Middle frontal gyrus (tissue), 1 donor: ENCODE results near the gene ZNF804B.

Experiments used
- DNase-seq: peaks from one replicate; pipeline ENCODE4 v3.0.0-alpha.2; 2015; ENCODE audit warnings: low spot score; ENCODE audit errors: extremely low spot score

ZNF804B gene

GRCh38 chr7:88965371-88965770 is 205.9 kb downstream of the ZNF804B start:
- no peak for DNase-seq

- DNase-seq, result no peak
These were observed 207.9 kb downstream of the ZNF804B start for GRCh38 chr7:88967432-88967831.

- no peak for DNase-seq
These were observed 209.7 kb downstream of the ZNF804B start for GRCh38 chr7:88969167-88969566.

GRCh38 chr7:88985295-88985694 is 225.8 kb downstream of the ZNF804B start:
- no peak for DNase-seq

- no peak for DNase-seq
These were observed 241.8 kb downstream of the ZNF804B start for GRCh38 chr7:89001306-89001705.

GRCh38 chr7:89002981-89003956 is 243.8 kb downstream of the ZNF804B start:
- DNase-seq, result no peak

- DNase-seq, result no peak
These were observed 252.5 kb downstream of the ZNF804B start for GRCh38 chr7:89012016-89012415.

- no peak for DNase-seq
These were observed 258.2 kb downstream of the ZNF804B start for GRCh38 chr7:89017695-89018094.

GRCh38 chr7:89021741-89022140 is 262.2 kb downstream of the ZNF804B start:
- no peak for DNase-seq

- no peak for DNase-seq
These were observed 263.7 kb downstream of the ZNF804B start for GRCh38 chr7:89023206-89023605.

GRCh38 chr7:89023877-89024276 is 264.4 kb downstream of the ZNF804B start:
- DNase-seq, result no peak

- DNase-seq, result no peak
These were observed 268.3 kb downstream of the ZNF804B start for GRCh38 chr7:89027781-89028180.

GRCh38 chr7:89028319-89028718 is 268.8 kb downstream of the ZNF804B start:
- DNase-seq, result no peak

GRCh38 chr7:89029864-89030263 is 270.4 kb downstream of the ZNF804B start:
- no peak for DNase-seq

- no peak for DNase-seq
These were observed 281.7 kb downstream of the ZNF804B start for GRCh38 chr7:89041240-89041639.

- DNase-seq, result no peak
These were observed 283.4 kb downstream of the ZNF804B start for GRCh38 chr7:89042940-89043339.

GRCh38 chr7:89049043-89049442 is 289.5 kb downstream of the ZNF804B start:
- no peak for DNase-seq

GRCh38 chr7:89053130-89053529 is 293.6 kb downstream of the ZNF804B start:
- DNase-seq, result no peak

- DNase-seq, result no peak
These were observed 294.9 kb downstream of the ZNF804B start for GRCh38 chr7:89054361-89054760.

GRCh38 chr7:89060234-89060633 is 300.7 kb downstream of the ZNF804B start:
- no peak for DNase-seq

- no peak for DNase-seq
These were observed 305.3 kb downstream of the ZNF804B start for GRCh38 chr7:89064831-89065230.

- DNase-seq, result no peak
These were observed 307.5 kb downstream of the ZNF804B start for GRCh38 chr7:89067048-89067447.

GRCh38 chr7:89072081-89072480 is 312.6 kb downstream of the ZNF804B start:
- no peak for DNase-seq
